AG09319 (cell line): ENCODE results near the gene TOMM20.

Experiments
- DNase-seq: peaks from one replicate; pipeline ENCODE4 v3.0.0-alpha.2; 2010; ENCODE audit warnings: low read depth; ENCODE audit errors: extremely low read depth
- TF ChIP-seq, protein P1 (sequence below): IDR thresholded peaks from 2 replicates; pipeline ENCODE4 v1.5.1; 2011; ENCODE audit warnings: low read depth, mild to moderate bottlenecking, inconsistent platforms, low read length, moderate library complexity

The TOMM20 gene

DNA sequence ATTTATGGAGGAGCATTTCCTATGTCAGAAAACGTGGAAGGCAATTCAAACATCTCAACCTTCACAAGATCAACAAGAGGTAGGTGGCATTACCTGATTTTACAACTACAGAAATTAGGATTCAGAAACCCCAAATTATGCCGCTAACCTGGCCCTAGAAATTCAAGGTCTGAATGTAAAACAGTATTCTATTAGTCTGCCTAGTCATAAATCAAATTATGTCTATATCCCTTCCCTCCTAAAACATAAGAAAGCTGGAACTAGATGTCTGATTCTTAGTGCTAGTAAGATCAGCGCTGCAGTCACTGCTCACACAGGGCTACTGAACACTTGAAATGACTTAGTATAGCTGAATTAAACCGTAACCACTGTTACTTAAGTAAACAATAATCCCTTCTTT, 1.4 kb downstream of the TOMM20 start:
- TF ChIP-seq, protein P1, sequence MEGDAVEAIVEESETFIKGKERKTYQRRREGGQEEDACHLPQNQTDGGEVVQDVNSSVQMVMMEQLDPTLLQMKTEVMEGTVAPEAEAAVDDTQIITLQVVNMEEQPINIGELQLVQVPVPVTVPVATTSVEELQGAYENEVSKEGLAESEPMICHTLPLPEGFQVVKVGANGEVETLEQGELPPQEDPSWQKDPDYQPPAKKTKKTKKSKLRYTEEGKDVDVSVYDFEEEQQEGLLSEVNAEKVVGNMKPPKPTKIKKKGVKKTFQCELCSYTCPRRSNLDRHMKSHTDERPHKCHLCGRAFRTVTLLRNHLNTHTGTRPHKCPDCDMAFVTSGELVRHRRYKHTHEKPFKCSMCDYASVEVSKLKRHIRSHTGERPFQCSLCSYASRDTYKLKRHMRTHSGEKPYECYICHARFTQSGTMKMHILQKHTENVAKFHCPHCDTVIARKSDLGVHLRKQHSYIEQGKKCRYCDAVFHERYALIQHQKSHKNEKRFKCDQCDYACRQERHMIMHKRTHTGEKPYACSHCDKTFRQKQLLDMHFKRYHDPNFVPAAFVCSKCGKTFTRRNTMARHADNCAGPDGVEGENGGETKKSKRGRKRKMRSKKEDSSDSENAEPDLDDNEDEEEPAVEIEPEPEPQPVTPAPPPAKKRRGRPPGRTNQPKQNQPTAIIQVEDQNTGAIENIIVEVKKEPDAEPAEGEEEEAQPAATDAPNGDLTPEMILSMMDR = no peak
- DNase-seq = no peak

DNA sequence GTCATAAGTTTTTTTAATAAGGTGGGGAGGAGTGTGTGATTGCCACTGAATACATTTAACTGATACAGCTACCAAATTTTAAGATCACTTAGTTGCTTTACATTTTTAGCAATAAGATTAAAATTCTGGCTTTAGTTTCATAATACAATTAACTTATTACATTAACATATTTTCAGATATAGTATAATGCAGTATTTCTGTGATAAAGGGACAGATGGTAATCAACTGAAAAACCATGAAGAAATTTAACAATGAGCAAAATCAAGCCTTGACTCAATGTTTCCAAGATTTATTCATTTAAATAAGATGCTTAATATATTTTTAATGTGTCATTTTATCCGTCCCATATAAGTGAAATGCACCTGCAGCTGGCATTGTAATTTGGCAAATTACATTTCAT, 4.0 kb downstream of the TOMM20 start:
- TF ChIP-seq, protein P1 = no peak

DNA sequence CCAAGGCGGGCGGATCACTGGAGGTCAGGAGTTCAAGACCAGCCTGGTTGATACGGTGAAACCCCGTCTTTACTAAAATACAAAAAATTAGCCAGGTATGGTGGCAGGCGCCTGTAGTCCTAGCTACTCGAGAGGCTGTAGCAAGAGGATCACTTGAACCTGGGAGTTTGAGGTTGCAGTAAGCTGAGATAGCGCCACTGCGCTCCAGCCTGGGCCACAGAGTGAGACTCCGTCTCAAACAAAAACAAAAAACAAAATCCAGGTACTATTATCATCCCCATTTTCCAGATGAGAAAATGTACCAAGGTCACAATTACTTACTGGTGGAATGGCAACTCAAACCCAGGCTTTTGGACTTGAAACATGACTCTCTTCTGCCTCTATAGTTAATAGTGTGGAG, 4.5 kb downstream of the TOMM20 start:
- TF ChIP-seq, protein P1 = no peak
- no peak for DNase-seq

More for the DNA sequence above, 4.0 kb downstream of the TOMM20 start:
- DNase-seq = no peak

DNA sequence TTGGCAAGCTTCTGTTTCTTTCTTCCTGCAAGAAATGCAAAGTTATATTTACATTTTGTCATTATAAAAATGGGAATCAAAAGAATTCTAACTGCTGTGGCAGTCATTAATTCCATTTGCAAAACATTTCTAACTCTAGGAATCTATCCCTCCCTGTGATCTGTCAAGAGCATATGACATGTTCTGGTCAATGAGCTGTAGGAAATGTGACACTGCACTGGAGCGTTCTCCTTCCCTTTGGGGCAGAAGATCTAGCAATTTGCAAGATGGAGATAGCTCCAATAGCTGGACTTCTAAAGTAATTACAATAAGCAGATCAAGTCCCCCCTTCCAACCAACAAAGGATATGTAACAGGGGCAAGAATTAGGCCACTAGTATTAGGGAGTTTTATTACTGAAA, 6.3 kb downstream of the TOMM20 start:
- TF ChIP-seq, protein P1 = no peak
- no peak for DNase-seq

DNA sequence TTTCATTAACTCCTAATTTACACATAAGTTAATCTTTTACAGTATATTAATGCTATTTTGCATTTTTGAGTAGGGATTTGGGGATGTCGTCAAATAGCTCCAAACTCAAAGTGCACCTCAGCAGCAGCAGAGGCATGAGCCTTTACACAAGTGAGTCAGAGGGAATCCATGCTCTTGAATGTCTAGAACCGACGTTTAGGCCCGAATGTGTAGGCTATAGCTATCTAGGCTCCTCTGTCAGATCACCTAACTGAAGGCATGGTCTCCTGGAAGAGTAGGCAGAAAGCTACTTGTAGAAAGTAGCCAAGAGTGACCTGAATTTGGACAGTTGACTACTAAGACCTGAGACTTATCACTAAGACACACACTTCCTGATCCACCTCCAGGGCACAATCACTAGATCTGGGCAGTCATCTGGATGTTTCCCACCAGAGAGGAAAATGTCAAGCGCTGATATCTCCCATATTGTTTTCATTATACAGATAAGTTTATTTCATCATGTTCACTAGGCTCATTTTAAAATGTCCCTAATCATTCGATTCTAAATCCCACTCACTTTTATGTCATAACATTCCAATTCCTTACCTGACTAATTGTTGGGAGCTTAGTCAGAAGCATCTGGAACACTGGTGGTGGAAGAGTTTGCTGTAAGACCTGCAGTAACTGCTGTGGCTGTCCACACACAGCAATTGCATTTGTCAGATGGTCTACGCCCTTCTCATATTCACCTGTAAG, 15.3 kb downstream of the TOMM20 start:
- no peak for DNase-seq
- TF ChIP-seq, protein P1 = no peak

DNA sequence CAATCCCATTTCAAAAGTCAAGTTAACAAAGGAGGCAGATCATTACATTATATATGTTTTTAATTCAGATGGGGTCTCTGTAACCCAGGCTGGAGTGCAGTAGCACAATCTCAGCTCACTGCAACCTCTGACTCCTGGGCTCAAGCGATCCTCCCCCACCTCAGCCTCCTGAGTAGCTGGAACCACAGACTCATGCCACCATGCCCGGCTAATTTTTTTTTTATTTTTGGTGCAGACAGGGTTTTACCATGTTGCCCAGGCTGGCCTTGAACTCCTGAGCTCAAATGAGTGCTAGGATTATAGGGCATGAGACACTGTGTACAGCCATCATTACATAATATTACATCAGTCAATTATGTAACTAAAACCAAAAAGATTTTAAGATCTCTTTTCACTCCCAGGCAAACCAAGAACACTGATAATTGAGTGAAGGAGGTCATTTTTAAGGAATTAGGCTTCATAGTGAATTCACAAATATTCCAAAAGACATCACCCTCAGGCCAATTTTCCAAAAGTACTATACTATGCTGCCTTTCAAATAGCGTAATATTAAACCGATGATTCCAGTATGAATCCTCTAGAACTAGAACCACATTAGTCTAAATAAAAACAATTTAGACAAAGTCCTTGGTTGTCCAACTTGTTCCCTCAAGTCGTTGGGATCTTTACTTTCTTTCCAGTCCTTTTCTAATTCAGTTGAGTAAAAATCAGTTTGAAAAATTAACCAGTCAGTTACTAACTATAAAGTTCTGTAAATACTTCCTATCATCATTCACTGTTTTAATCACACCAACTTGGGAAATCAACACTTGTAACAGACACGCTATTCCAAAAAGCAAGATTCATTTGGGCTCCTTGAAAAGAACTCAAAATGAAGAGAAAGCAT, 16.1 kb downstream of the TOMM20 start:
- no peak for DNase-seq
- TF ChIP-seq, protein P1 = no peak

DNA sequence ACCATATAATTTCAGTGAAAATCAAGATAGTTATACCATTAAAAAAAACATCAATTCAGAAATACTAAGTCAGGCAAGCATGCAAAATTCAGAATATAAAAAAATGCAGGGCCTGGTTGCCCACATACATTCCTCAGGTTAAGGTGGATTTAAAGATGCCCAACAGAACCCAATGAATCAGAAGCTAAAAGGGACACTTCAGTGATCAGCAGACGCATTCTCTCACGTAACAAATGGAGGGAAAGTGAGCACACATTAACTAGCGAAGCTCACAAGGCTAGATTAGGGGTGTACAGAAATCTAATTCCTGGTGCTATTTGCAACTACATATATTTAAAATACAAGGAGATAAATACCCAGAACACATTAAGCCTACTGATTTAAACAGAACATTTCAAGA, 17.5 kb downstream of the TOMM20 start:
- TF ChIP-seq, protein P1 = no peak
- DNase-seq = no peak
